Ishikawa (cell line): Measurements from ENCODE around the gene MGAT4D.

ENCODE experiments used
- CEBPB ChIP-seq: IDR thresholded peaks from 2 replicates; pipeline ENCODE4 v1.6.1; 2012
- CREB1 ChIP-seq: IDR thresholded peaks from 2 replicates; pipeline ENCODE4 v1.6.1; 2012; ENCODE audit warnings: low read depth
- EGR1 ChIP-seq: IDR thresholded peaks from 2 replicates; pipeline ENCODE4 v1.6.1; 2012
- EP300 ChIP-seq: IDR thresholded peaks from 2 replicates; pipeline ENCODE4 v1.6.1; 2012; ENCODE audit warnings: borderline replicate concordance
- FOXM1 ChIP-seq: IDR thresholded peaks from 2 replicates; pipeline ENCODE4 v1.6.1; 2012; ENCODE audit warnings: low read depth, borderline replicate concordance
- MAX ChIP-seq: IDR thresholded peaks from 2 replicates; pipeline ENCODE4 v1.6.1; 2012
- NFIC ChIP-seq: IDR thresholded peaks from 2 replicates; pipeline ENCODE4 v1.6.1; 2012
- RAD21 ChIP-seq: IDR thresholded peaks from 2 replicates; pipeline ENCODE4 v1.6.1; 2012; ENCODE audit warnings: low read depth
- REST ChIP-seq: IDR thresholded peaks from 2 replicates; pipeline ENCODE4 v1.6.1; 2012; ENCODE audit warnings: low read depth, mild to moderate bottlenecking
- TAF1 ChIP-seq: IDR thresholded peaks from 2 replicates; pipeline ENCODE4 v1.6.1; 2012; ENCODE audit warnings: low read depth, mild to moderate bottlenecking
- TCF12 ChIP-seq: IDR thresholded peaks from 2 replicates; pipeline ENCODE4 v1.6.1; 2012; ENCODE audit warnings: low read depth
- TEAD4 ChIP-seq: IDR thresholded peaks from 2 replicates; pipeline ENCODE4 v1.6.1; 2012
- USF1 ChIP-seq: IDR thresholded peaks from 2 replicates; pipeline ENCODE4 v1.6.1; 2012
- YY1 ChIP-seq: IDR thresholded peaks from 2 replicates; pipeline ENCODE4 v1.6.1; 2012; ENCODE audit warnings: low read depth
- ZBTB7A ChIP-seq: IDR thresholded peaks from 2 replicates; pipeline ENCODE4 v1.6.1; 2012; ENCODE audit warnings: low read depth

The MGAT4D gene

GRCh38 chr4:140469791-140470733, 28.0 kb downstream of the MGAT4D start:
- TF ChIP-seq ZBTB7A (no peak), RAD21 (no peak), EGR1 (no peak), TCF12 (no peak), CEBPB (no peak), CREB1 (no peak)

- TF ChIP-seq CEBPB, result no peak
- no peak for TF ChIP-seq EP300
- TF ChIP-seq REST, result no peak
- no peak for TF ChIP-seq TAF1
- TF ChIP-seq TCF12, result no peak
Observed at GRCh38 chr4:140466146-140466545, 31.9 kb downstream of the MGAT4D start.

- TF ChIP-seq NFIC, result no peak
Observed at GRCh38 chr4:140463614-140464013, 34.5 kb downstream of the MGAT4D start.

GRCh38 chr4:140463182-140463581, 34.9 kb downstream of the MGAT4D start:
- no peak for TF ChIP-seq CEBPB
- TF ChIP-seq EGR1, result no peak
- TF ChIP-seq CREB1, result no peak
- no peak for TF ChIP-seq YY1
- no peak for TF ChIP-seq MAX
- no peak for TF ChIP-seq RAD21
- TF ChIP-seq FOXM1, result no peak
- no peak for TF ChIP-seq TEAD4
- TF ChIP-seq EP300, result no peak
- no peak for TF ChIP-seq REST
- TF ChIP-seq ZBTB7A, result no peak
- TF ChIP-seq USF1, result no peak
- TF ChIP-seq TAF1, result no peak

GRCh38 chr4:140450352-140450751, 47.7 kb downstream of the MGAT4D start:
- TF ChIP-seq REST (no peak), TAF1 (no peak), TCF12 (no peak), YY1 (no peak), USF1 (no peak), TEAD4 (no peak), ZBTB7A (no peak), CREB1 (no peak), RAD21 (no peak), MAX (no peak), CEBPB (no peak), EGR1 (no peak), NFIC (no peak), EP300 (no peak), FOXM1 (no peak)
